Epithelial cell of prostate (primary cell): ENCODE measurements around the gene HPS1.

Source experiments
- DNase-seq: peaks from one replicate; pipeline ENCODE4 v3.0.0-alpha.2; 2011; ENCODE audit warnings: low read depth, low spot score
- H3K27ac ChIP-seq: fragments of 450-650 bp; 2 replicates; pipeline ENCODE4 v1.5.1; 2017; ENCODE audit warnings: mild to moderate bottlenecking

The HPS1 gene

GRCh38 chr10:98373260-98374040 is 73.3 kb downstream of the HPS1 start:
- H3K27ac ChIP-seq = no peak overlapping the region
- no peak for DNase-seq

GRCh38 chr10:98370831-98371820 is 75.6 kb downstream of the HPS1 start:
- DNase-seq = no peak
- H3K27ac ChIP-seq = no peak overlapping the region

- no peak for DNase-seq
- H3K27ac ChIP-seq = no peak overlapping the region
Measured at GRCh38 chr10:98369801-98370200, 76.9 kb downstream of the HPS1 start.

- DNase-seq = no peak
- no peak overlapping the region for H3K27ac ChIP-seq
Measured at GRCh38 chr10:98368644-98369043, 78.1 kb downstream of the HPS1 start.

GRCh38 chr10:98367604-98368451 is 78.9 kb downstream of the HPS1 start:
- H3K27ac ChIP-seq = no peak overlapping the region
- no peak for DNase-seq
